Brain microvascular endothelial cell (primary cell): ENCODE data around the gene EDEM3.

ENCODE experiments used
- DNase-seq: peaks from one replicate; pipeline ENCODE4 v3.0.0-alpha.2; 2020
- H3K27ac ChIP-seq: fragments of 250-450 bp; sonication (Bioruptor Pico); 2 replicates; pipeline ENCODE4 v1.5.1; 2020; ENCODE audit warnings: mild to moderate bottlenecking, moderate library complexity
- H3K27me3 ChIP-seq: fragments of 250-450 bp; sonication (Bioruptor Pico); replicated peaks from 2 replicates; pipeline ENCODE4 v1.5.1; 2020; ENCODE audit warnings: mild to moderate bottlenecking
- H3K36me3 ChIP-seq: fragments of 250-450 bp; sonication (Bioruptor Pico); replicated peaks from 2 replicates; pipeline ENCODE4 v1.5.1; 2020; ENCODE audit warnings: mild to moderate bottlenecking
- H3K4me3 ChIP-seq: 2 replicates; pipeline ENCODE4 v1.5.1; 2011; ENCODE audit warnings: low read depth, mild to moderate bottlenecking, control low read depth, low read length, moderate library complexity
- in situ Hi-C: cut with HindIII; loops from 2 replicates; pipeline ENCODE4 v1.10.0; 2017; ENCODE audit warnings: low sequenced_read_pairs, low pct_ligation_motif_present
- TF ChIP-seq, protein P1 (sequence below): IDR thresholded peaks from 2 replicates; pipeline ENCODE4 v1.5.1; 2011; ENCODE audit warnings: low read depth, mild to moderate bottlenecking, moderate library complexity, low read length, control low read depth, inconsistent platforms; ENCODE audit errors: missing control alignments

The EDEM3 gene

DNA sequence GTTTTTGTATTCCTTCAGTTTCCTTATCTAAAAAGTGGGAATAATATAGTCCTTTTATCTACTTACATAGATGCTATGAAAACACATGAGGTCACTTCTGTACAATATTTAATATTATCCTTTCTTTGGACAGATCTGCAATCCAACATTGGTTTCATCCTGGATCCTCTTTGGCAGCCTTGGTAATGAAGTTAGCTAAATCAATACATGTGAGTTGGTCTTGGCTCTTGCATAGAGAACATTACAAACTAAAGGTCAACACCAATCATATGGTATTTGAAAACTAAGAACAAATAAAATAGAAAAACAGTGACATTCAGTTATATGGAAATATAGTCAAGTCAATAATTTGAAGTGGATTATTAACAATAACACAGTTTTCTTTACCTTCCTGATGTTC, 3.2 kb upstream of the EDEM3 start:
- H3K4me3 ChIP-seq, result no peak overlapping the region
- H3K36me3 ChIP-seq, result no peaks in the 10 kb centered on the region
- DNase-seq, result no peak
- in situ Hi-C loops, result no loop called here
- TF ChIP-seq, protein P1, sequence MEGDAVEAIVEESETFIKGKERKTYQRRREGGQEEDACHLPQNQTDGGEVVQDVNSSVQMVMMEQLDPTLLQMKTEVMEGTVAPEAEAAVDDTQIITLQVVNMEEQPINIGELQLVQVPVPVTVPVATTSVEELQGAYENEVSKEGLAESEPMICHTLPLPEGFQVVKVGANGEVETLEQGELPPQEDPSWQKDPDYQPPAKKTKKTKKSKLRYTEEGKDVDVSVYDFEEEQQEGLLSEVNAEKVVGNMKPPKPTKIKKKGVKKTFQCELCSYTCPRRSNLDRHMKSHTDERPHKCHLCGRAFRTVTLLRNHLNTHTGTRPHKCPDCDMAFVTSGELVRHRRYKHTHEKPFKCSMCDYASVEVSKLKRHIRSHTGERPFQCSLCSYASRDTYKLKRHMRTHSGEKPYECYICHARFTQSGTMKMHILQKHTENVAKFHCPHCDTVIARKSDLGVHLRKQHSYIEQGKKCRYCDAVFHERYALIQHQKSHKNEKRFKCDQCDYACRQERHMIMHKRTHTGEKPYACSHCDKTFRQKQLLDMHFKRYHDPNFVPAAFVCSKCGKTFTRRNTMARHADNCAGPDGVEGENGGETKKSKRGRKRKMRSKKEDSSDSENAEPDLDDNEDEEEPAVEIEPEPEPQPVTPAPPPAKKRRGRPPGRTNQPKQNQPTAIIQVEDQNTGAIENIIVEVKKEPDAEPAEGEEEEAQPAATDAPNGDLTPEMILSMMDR, result no peak
- no peak overlapping the region for H3K27ac ChIP-seq
- H3K27me3 ChIP-seq, result no peaks in the 10 kb centered on the region

DNA sequence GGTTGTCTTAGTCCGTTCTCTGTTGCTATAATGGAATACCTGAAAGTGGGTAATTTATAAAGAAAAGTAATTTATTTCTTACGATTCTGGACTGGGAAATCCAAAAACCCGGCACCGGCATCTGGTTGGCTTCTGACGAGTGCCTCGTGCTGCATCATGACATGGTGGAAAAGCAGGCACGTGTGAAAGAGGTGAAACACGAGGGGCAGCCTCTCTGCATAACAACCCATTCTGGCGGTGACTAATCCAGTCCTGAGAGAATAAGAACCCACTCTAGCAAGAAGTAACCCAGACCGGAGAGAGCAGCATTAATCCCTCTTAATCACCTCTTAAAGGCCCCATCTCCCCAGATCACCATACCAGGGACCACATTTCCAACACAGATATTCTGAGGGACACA, 2.7 kb upstream of the EDEM3 start:
- no peak overlapping the region for H3K4me3 ChIP-seq
- no peak for DNase-seq
- H3K27ac ChIP-seq, result no peak overlapping the region
- no peaks in the 10 kb centered on the region for H3K36me3 ChIP-seq
- no peaks in the 10 kb centered on the region for H3K27me3 ChIP-seq
- TF ChIP-seq, protein P1, result no peak
- in situ Hi-C loops, result no loop called here

DNA sequence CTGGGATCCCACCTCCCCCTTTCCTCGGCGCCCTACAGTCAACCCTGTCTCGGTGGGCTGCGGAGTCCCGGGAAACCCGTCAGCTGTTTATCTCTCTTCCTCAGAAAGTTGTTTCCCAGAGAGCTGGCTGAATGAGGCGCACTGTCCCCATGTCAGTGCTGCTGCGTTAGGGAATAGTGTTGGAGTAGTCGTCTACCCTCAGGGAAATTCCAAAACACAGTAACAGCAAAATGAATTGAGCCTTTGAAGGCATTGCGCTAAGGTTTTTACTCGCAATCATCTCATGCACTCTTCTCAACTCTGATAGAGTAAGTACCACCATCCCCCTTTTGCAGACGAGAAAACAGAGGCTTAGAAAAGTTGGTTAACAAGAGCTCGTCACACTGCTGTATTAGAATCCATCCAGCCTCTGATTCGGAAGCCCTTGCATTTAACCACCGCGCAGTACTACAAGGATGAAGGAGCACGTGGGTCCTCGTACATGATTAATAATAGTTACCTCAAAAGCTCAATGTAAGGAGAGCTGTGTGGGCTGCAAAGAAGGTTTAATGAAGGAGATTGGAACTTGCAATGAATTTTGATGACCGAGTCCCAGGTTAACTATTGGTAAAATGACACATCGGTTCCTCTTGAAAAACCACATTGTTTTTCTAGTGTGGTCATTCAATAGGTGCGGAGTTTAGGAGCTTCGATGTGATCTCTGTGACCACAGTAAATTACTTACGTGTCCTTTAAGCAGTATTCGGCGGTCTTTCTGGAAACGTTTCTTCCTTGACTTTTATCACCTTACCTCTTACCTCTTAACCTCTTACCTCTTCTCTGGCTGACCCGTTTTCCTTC, 788 bp upstream of the EDEM3 start:
- TF ChIP-seq, protein P1, result no peak
- in situ Hi-C loops, result no loop called here
- DNase-seq, result peak; percentile 49
- H3K4me3 ChIP-seq, result peak overlapping the region; percentile 91
- peak overlapping the region; percentile 17 for H3K27ac ChIP-seq
- no peaks in the 10 kb centered on the region for H3K27me3 ChIP-seq
- H3K36me3 ChIP-seq, result no peaks in the 10 kb centered on the region

DNA sequence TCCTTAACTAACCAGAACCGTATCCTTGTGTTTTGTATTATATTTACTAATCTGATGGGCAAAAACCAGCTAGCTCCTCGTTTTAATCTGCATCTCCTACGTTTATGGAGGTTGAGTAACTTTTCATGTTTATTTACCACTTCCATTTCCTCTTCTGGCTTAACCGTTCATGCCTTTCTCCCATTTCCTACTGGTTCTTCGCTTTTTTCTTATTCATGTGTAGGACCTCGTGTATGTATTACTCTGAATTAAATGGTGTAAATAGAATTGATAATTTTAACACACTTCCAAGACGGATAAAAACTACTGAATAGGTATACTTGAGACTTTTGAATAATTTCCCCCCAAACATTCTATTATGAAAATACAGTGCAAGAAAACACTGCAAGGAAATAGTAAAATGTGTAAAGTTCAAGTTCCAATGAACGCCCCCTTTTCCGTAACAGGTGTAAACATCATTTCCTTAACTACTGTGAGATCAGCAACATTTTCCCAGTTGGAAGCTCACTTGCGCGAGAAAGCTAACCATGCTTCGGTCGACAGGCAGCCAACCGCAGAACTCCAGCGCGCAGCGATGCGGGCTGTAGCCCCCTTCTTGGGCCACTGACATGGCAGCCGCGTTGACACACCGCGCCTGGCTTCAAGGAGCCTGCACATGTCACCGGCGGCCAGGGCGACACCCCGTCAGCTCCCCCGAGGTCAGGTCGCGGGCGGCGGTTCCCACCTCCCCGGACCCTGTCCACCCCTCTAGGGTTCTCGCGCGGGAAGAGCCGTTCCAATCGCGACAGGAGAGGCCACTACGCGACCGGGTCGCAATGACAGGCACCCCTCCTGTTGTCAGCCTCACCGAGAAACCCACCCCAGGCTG, 816 bp downstream of the EDEM3 start:
- H3K4me3 ChIP-seq, result peak overlapping the region; percentile 91
- no peaks in the 10 kb centered on the region for H3K36me3 ChIP-seq
- peak overlapping the region; percentile 83 for H3K27ac ChIP-seq
- in situ Hi-C loops, result no loop called here
- H3K27me3 ChIP-seq, result no peaks in the 10 kb centered on the region
- peak; percentile 8 for DNase-seq
- TF ChIP-seq, protein P1, result no peak

DNA sequence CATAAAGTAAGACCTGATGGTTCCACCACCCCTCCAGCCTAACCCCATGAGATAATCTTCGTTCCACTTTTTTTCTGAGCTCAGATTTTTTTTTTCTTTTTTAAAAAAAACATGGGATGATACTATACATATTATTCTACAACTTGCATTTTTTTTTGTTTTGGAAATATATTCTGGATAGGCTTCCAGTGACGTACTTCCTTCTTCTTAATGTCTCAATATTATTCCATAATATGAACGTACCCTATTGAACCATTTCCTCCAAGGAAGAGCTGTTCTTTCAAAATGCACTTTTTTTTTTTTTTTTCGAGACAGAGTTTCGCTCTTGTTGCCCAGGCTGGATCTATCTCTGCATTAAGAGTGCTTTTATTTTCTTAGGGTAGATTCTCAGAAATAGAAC, 1.5 kb downstream of the EDEM3 start:
- Histone ChIP-seq H3K36me3 (no peaks in the 10 kb centered on the region), H3K4me3 (peak overlapping the region; percentile 91), H3K27ac (no peak overlapping the region), H3K27me3 (no peaks in the 10 kb centered on the region)
- no peak for DNase-seq
- in situ Hi-C loops, result no loop called here
- TF ChIP-seq, protein P1, result no peak
